Mesenchymal stem cell (in vitro differentiated cells and primary cell): Measurements from ENCODE around the gene MLLT3.

ENCODE experiments used
- DNase-seq: peaks from one replicate; pipeline ENCODE4 v3.0.0-alpha.2; 2013
- H2AFZ ChIP-seq: one replicate; pipeline ENCODE4 v1.6.1; 2013; ENCODE audit warnings: low read depth, mild to moderate bottlenecking, control low read depth, inconsistent platforms, low read length, moderate library complexity
- H2AK5ac ChIP-seq: 2 replicates; pipeline ENCODE4 v1.6.1; 2013; ENCODE audit warnings: low read length, moderate library complexity, mild to moderate bottlenecking, inconsistent platforms; ENCODE audit not compliant: severe bottlenecking
- H2BK120ac ChIP-seq: one replicate; pipeline ENCODE4 v1.6.1; 2013; ENCODE audit warnings: low read depth, mild to moderate bottlenecking, inconsistent platforms, low read length, moderate library complexity
- H2BK12ac ChIP-seq, 2 experiments: one replicate each; pipeline ENCODE4 v1.6.1; 2013; ENCODE audit warnings: inconsistent platforms in 2 of 2, low read length in 2 of 2, mild to moderate bottlenecking in 2 of 2, moderate library complexity in 2 of 2, control low read depth in 1 of 2
- H2BK15ac ChIP-seq: one replicate; pipeline ENCODE4 v1.6.1; 2013; ENCODE audit warnings: mild to moderate bottlenecking, low read depth, inconsistent platforms; ENCODE audit not compliant: poor library complexity, severe bottlenecking
- H2BK5ac ChIP-seq: 2 replicates; pipeline ENCODE4 v1.6.1; 2013; ENCODE audit warnings: low read depth, mild to moderate bottlenecking, low read length, control low read depth, inconsistent platforms; ENCODE audit not compliant: poor library complexity, severe bottlenecking
- H3K14ac ChIP-seq, 2 experiments: one replicate each; pipeline ENCODE4 v1.6.1; 2013; ENCODE audit warnings: inconsistent platforms in 2 of 2, low read length in 2 of 2, control low read depth in 1 of 2, mild to moderate bottlenecking in 1 of 2, moderate library complexity in 1 of 2
- H3K18ac ChIP-seq, 2 experiments: one replicate each; pipeline ENCODE4 v1.6.1; 2013; ENCODE audit warnings: inconsistent platforms in 2 of 2, low read length in 2 of 2, control low read depth in 1 of 2, low read depth in 1 of 2, mild to moderate bottlenecking in 1 of 2
- H3K23ac ChIP-seq, 2 experiments: one replicate each; pipeline ENCODE4 v1.6.1; 2013; ENCODE audit warnings: inconsistent platforms in 2 of 2, low read length in 2 of 2, mild to moderate bottlenecking in 2 of 2, moderate library complexity in 2 of 2, control low read depth in 1 of 2
- H3K27ac ChIP-seq: 2 replicates; pipeline ENCODE4 v1.5.1; 2013; ENCODE audit warnings: mild to moderate bottlenecking, moderate library complexity, low read length, control low read depth, inconsistent platforms; ENCODE audit not compliant: poor library complexity, severe bottlenecking
- H3K27me3 ChIP-seq, 2 experiments: 2 replicates each; pipeline versions ENCODE4 v1.6.1 to v1.7.0; 2013; ENCODE audit warnings: low read length in 2 of 2, mild to moderate bottlenecking in 2 of 2, moderate library complexity in 2 of 2, control low read depth in 1 of 2, inconsistent platforms in 1 of 2; ENCODE audit not compliant: control insufficient read depth in 1 of 2, insufficient read depth in 1 of 2
- H3K36me3 ChIP-seq, 2 experiments: 2 replicates each; pipeline versions ENCODE4 v1.6.1 to v1.7.0; 2013; ENCODE audit warnings: low read length in 2 of 2, control low read depth in 1 of 2, inconsistent platforms in 1 of 2, low read depth in 1 of 2, mild to moderate bottlenecking in 1 of 2; ENCODE audit not compliant: insufficient read depth in 2 of 2, control insufficient read depth in 1 of 2
- H3K4ac ChIP-seq, 2 experiments: one replicate each; pipeline ENCODE4 v1.6.1; 2013; ENCODE audit warnings: inconsistent platforms in 2 of 2, low read length in 2 of 2, mild to moderate bottlenecking in 2 of 2, moderate library complexity in 2 of 2, control low read depth in 1 of 2, low read depth in 1 of 2
- H3K4me1 ChIP-seq: 2 replicates; pipeline ENCODE4 v1.6.1; 2013; ENCODE audit warnings: low read depth, low read length, control low read depth; ENCODE audit not compliant: control insufficient read depth, insufficient read depth
- H3K4me2 ChIP-seq: 2 replicates; pipeline ENCODE4 v1.6.1; 2013; ENCODE audit warnings: low read length, mild to moderate bottlenecking, inconsistent platforms; ENCODE audit not compliant: poor library complexity, severe bottlenecking
- H3K4me3 ChIP-seq, 2 experiments: 2 replicates each; pipeline versions ENCODE4 v1.5.1 to v1.7.0; 2013; ENCODE audit warnings: low read length in 2 of 2, mild to moderate bottlenecking in 2 of 2, control low read depth in 1 of 2, low read depth in 1 of 2; ENCODE audit not compliant: insufficient read depth in 1 of 2
- H3K79me1 ChIP-seq: replicated peaks from 2 replicates; pipeline ENCODE4 v1.6.1; 2013; ENCODE audit warnings: mild to moderate bottlenecking, control low read depth, low read length, inconsistent platforms; ENCODE audit not compliant: poor library complexity, severe bottlenecking
- H3K9ac ChIP-seq: 2 replicates; pipeline ENCODE4 v1.7.0; 2013; ENCODE audit warnings: mild to moderate bottlenecking, low read length, moderate library complexity
- H3K9me3 ChIP-seq: 2 replicates; pipeline ENCODE4 v1.7.0; 2013; ENCODE audit warnings: mild to moderate bottlenecking, low read length; ENCODE audit not compliant: control insufficient read depth
- H4K8ac ChIP-seq: one replicate; pipeline ENCODE4 v1.6.1; 2013; ENCODE audit warnings: inconsistent platforms, mild to moderate bottlenecking, low read length, moderate library complexity
- H4K91ac ChIP-seq: one replicate; pipeline ENCODE4 v1.6.1; 2013; ENCODE audit warnings: mild to moderate bottlenecking, low read length, inconsistent platforms
- whole genome bisulfite sequencing: methylation state at CpG from one replicate; pipeline ENCODE4 v1.1.7; 2013; ENCODE audit warnings: mixed read lengths; 5-methylcytosine and 5-hydroxymethylcytosine counted together

The MLLT3 gene

GRCh38 chr9:20573023-20573422, 49.3 kb downstream of the MLLT3 start:
- DNase-seq: no peak
- H3K14ac ChIP-seq: no peak overlapping the region
- no peak overlapping the region for H3K4me3 ChIP-seq
- H3K9me3 ChIP-seq: peaks cover 13% of the 10 kb centered on the region
- peaks cover 14% of the 10 kb centered on the region for H3K79me1 ChIP-seq
- H4K8ac ChIP-seq: no peak overlapping the region
- no peaks in the 10 kb centered on the region for H3K4me1 ChIP-seq
- H2AK5ac ChIP-seq: no peak overlapping the region
- H3K27ac ChIP-seq: no peak overlapping the region
- H2BK5ac ChIP-seq: no peak overlapping the region
- H4K91ac ChIP-seq: no peak overlapping the region
- H2AFZ ChIP-seq: no peak overlapping the region
- H3K4me2 ChIP-seq: no peak overlapping the region
- H2BK120ac ChIP-seq: no peak overlapping the region
- no peak overlapping the region for H3K4ac ChIP-seq
- no peaks in the 10 kb centered on the region for H3K36me3 ChIP-seq
- no peak overlapping the region for H3K18ac ChIP-seq
- no peak overlapping the region for H2BK12ac ChIP-seq
- no peak overlapping the region for H2BK15ac ChIP-seq
- no peaks in the 10 kb centered on the region for H3K27me3 ChIP-seq
- H3K23ac ChIP-seq: no peak overlapping the region
- no peak overlapping the region for H3K9ac ChIP-seq
- 92% methylated on average over 3 of the region's 4 CpGs for WGBS

DNA sequence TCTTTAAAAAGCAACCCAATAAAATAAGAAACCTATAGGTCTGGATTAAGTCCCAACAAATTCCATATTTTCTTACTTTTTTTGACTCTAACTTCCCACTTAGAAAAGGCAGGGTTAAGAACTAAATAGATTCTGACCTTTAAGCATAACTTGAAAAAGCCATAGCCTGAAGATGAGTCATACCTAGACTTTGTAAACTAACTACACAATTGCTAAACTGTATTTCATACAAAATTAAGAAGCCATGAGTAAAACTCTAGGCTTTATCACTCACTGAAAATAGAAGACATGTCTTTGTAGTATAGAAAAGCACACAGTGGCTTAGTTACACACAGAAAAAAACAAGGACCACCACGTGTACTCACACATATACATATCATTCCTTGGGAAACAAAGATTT, 51.5 kb downstream of the MLLT3 start:
- H3K14ac ChIP-seq: no peak overlapping the region
- H2BK12ac ChIP-seq: no peak overlapping the region
- DNase-seq: peak; percentile 78
- no peak overlapping the region for H3K4me2 ChIP-seq
- H3K4me3 ChIP-seq: no peak overlapping the region
- H4K8ac ChIP-seq: no peak overlapping the region
- no peak overlapping the region for H4K91ac ChIP-seq
- no peak overlapping the region for H2AFZ ChIP-seq
- no peak overlapping the region for H3K27ac ChIP-seq
- H3K79me1 ChIP-seq: peaks cover 14% of the 10 kb centered on the region
- H3K9ac ChIP-seq: peak overlapping the region; percentile 59
- no peaks in the 10 kb centered on the region for H3K36me3 ChIP-seq
- no peak overlapping the region for H3K23ac ChIP-seq
- no peak overlapping the region for H2BK120ac ChIP-seq
- H2BK5ac ChIP-seq: no peak overlapping the region
- no peak overlapping the region for H3K18ac ChIP-seq
- H3K9me3 ChIP-seq: peaks cover 7% of the 10 kb centered on the region
- H3K4ac ChIP-seq: no peak overlapping the region
- H2BK15ac ChIP-seq: no peak overlapping the region
- H3K27me3 ChIP-seq: no peaks in the 10 kb centered on the region
- WGBS: 22% methylated on average over 1 of the region's 1 CpG
- H2AK5ac ChIP-seq: no peak overlapping the region
- H3K4me1 ChIP-seq: no peaks in the 10 kb centered on the region

DNA sequence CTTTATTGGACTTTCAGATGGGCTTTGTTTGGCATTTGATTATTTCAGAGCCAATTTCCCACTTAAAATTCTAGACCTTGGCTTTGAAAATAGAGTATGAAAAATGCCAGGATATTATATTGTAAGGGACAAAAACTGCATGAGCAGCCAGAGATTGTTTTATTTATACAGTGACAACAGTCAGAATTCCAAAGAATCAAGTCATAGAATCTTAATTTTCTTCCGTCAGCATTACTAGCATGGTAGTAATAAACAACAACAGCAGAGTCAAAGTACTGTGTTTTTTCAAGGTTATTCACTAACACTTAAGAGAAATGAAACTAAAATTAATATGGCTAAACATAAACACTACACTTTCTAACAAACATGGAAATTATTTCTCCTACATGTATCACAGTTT, 52.2 kb downstream of the MLLT3 start:
- Histone ChIP-seq H3K4ac (no peak overlapping the region), H3K14ac (no peak overlapping the region), H3K79me1 (peaks cover 17% of the 10 kb centered on the region), H3K27me3 (no peaks in the 10 kb centered on the region), H3K27ac (no peak overlapping the region), H3K9ac (peak overlapping the region; percentile 59), H3K4me2 (no peak overlapping the region), H2BK120ac (no peak overlapping the region), H3K36me3 (no peaks in the 10 kb centered on the region), H4K8ac (no peak overlapping the region), H3K23ac (no peak overlapping the region), H2AK5ac (no peak overlapping the region), H2BK5ac (no peak overlapping the region), H2AFZ (no peak overlapping the region), H3K4me3 (no peak overlapping the region), H3K4me1 (no peaks in the 10 kb centered on the region), H3K18ac (peak overlapping the region in 1 of 2 experiments; percentile 71), H2BK12ac (no peak overlapping the region), H4K91ac (no peak overlapping the region), H3K9me3 (peaks cover under 1% of the 10 kb centered on the region), H2BK15ac (no peak overlapping the region)
- DNase-seq: peak; percentile 65
- no CpG with 5 or more reads among the region's 1 CpG for WGBS

DNA sequence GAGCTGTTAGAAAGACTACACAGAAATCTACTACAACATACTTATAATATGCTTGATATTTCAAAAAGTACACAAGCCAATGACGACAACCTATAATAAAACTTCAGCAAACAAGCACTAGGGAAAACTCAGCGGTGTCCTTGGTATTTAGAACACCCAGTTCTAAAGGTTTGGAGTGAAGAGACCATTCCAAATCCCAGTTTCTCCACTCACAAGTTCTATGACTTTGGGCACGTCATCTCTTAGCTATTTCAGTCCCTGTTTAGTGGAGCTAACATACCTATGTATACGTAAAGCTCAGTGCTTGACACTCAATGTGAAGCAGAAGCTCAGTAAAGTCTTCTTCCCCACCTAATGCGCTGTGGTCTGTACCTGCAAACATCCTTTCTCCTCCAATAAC, 52.8 kb downstream of the MLLT3 start:
- DNase-seq: peak; percentile 21
- Histone ChIP-seq H2BK5ac (no peak overlapping the region), H2AK5ac (no peak overlapping the region), H4K91ac (no peak overlapping the region), H2AFZ (no peak overlapping the region), H4K8ac (no peak overlapping the region), H2BK15ac (no peak overlapping the region), H3K18ac (peak overlapping the region in 1 of 2 experiments; percentile 71), H3K4ac (no peak overlapping the region), H2BK12ac (no peak overlapping the region), H3K9me3 (no peaks in the 10 kb centered on the region), H2BK120ac (no peak overlapping the region), H3K4me2 (no peak overlapping the region), H3K9ac (no peak overlapping the region), H3K27ac (no peak overlapping the region), H3K14ac (no peak overlapping the region), H3K4me1 (no peaks in the 10 kb centered on the region), H3K79me1 (peaks cover 17% of the 10 kb centered on the region), H3K36me3 (no peaks in the 10 kb centered on the region), H3K23ac (no peak overlapping the region), H3K4me3 (no peak overlapping the region), H3K27me3 (no peaks in the 10 kb centered on the region)
- WGBS: 72% methylated on average over 5 of the region's 5 CpGs
